Liver (tissue), 9 donors: ENCODE results near the gene RAB30. TPM values are rescaled to one million over a fixed set of nuclear protein-coding genes. Genes with fewer than 3 reads are reported as not detected.

ENCODE experiments used
- DNase-seq: peaks from one replicate; pipeline ENCODE4 v3.0.0-alpha.2; 2017; ENCODE audit warnings: low spot score
- H3K27ac ChIP-seq, 2 donors: one replicate each; pipeline ENCODE4 v1.7.0; 2013; ENCODE audit warnings: inconsistent platforms in 2 of 2, low read length in 2 of 2, control low read depth in 1 of 2, low read depth in 1 of 2, mild to moderate bottlenecking in 1 of 2
- H3K27me3 ChIP-seq, 4 donors: one replicate each; pipeline versions ENCODE4 v1.6.1 to v1.7.0; 2013; ENCODE audit warnings: low read length in 3 of 4, inconsistent platforms in 1 of 4, mild to moderate bottlenecking in 1 of 4, moderate library complexity in 1 of 4; ENCODE audit not compliant: control insufficient read depth in 4 of 4, insufficient read depth in 4 of 4
- H3K36me3 ChIP-seq, 4 donors: one replicate each; pipeline versions ENCODE4 v1.6.1 to v1.7.0; 2013; ENCODE audit warnings: low read length in 3 of 4, mild to moderate bottlenecking in 3 of 4, low read depth in 1 of 4, moderate library complexity in 1 of 4; ENCODE audit not compliant: control insufficient read depth in 4 of 4, insufficient read depth in 3 of 4
- H3K4me1 ChIP-seq, 4 donors: one replicate each; pipeline versions ENCODE4 v1.6.1 to v1.7.0; 2013; ENCODE audit warnings: low read length in 3 of 4, mild to moderate bottlenecking in 3 of 4, moderate library complexity in 1 of 4; ENCODE audit not compliant: control insufficient read depth in 4 of 4, insufficient read depth in 4 of 4
- H3K4me3 ChIP-seq, 3 donors: one replicate each; pipeline versions ENCODE4 v1.6.1 to v1.7.0; 2013; ENCODE audit warnings: low read length in 3 of 3, control low read depth in 1 of 3, low read depth in 1 of 3, mild to moderate bottlenecking in 1 of 3
- H3K9ac ChIP-seq, 2 donors: one replicate each; pipeline ENCODE4 v1.7.0; 2013; ENCODE audit warnings: low read length in 2 of 2, mild to moderate bottlenecking in 2 of 2, moderate library complexity in 2 of 2, control low read depth in 1 of 2, low read depth in 1 of 2
- H3K9me3 ChIP-seq, 4 donors: one replicate each; pipeline versions ENCODE4 v1.6.1 to v1.7.0; 2013; ENCODE audit warnings: low read length in 3 of 4; ENCODE audit not compliant: control insufficient read depth in 4 of 4
- ATF3 ChIP-seq: IDR thresholded peaks from 2 replicates; pipeline ENCODE4 v1.6.1; 2016; ENCODE audit warnings: antibody characterized with exemption
- CTCF ChIP-seq: fragments of 150-350 bp; IDR thresholded peaks from 2 replicates; pipeline ENCODE4 v1.5.1; 2017; ENCODE audit warnings: improper control_type of control experiment, low read depth, low read length; ENCODE audit not compliant: missing input control
- EGR1 ChIP-seq, 2 donors: IDR thresholded peaks; 2 replicates each; pipeline ENCODE4 v1.6.1; 2016 to 2018; ENCODE audit warnings: antibody characterized with exemption in 2 of 2, low read depth in 2 of 2
- FOXA1 ChIP-seq: IDR thresholded peaks from 2 replicates; pipeline ENCODE4 v1.6.1; 2016; ENCODE audit warnings: antibody characterized with exemption
- FOXA2 ChIP-seq: IDR thresholded peaks from 2 replicates; pipeline ENCODE4 v1.6.1; 2016; ENCODE audit warnings: antibody characterized with exemption
- GABPA ChIP-seq, 2 donors: IDR thresholded peaks in 1 of 2; conservative IDR thresholded peaks in 1 of 2; 2 replicates each; pipeline ENCODE4 v1.6.1; 2016; ENCODE audit warnings: antibody characterized with exemption in 2 of 2, mild to moderate bottlenecking in 1 of 2, moderate library complexity in 1 of 2
- HNF4A ChIP-seq, 2 donors: conservative IDR thresholded peaks; 2 replicates each; pipeline ENCODE4 v1.6.1; 2016; ENCODE audit warnings: antibody characterized with exemption in 2 of 2, mild to moderate bottlenecking in 2 of 2
- HNF4G ChIP-seq: IDR thresholded peaks from 2 replicates; pipeline ENCODE4 v1.6.1; 2016; ENCODE audit warnings: antibody characterized with exemption
- MAX ChIP-seq: IDR thresholded peaks from 2 replicates; pipeline ENCODE4 v1.6.1; 2016; ENCODE audit warnings: antibody characterized with exemption
- NR2F2 ChIP-seq: IDR thresholded peaks from 2 replicates; pipeline ENCODE4 v1.6.1; 2016; ENCODE audit warnings: antibody characterized with exemption
- RAD21 ChIP-seq, 2 donors: IDR thresholded peaks; 2 replicates each; pipeline ENCODE4 v1.6.1; 2016; ENCODE audit warnings: antibody characterized with exemption in 2 of 2, mild to moderate bottlenecking in 2 of 2
- SP1 ChIP-seq: IDR thresholded peaks from 2 replicates; pipeline ENCODE4 v1.6.1; 2018; ENCODE audit warnings: antibody characterized with exemption, mild to moderate bottlenecking
- TAF1 ChIP-seq: conservative IDR thresholded peaks from 2 replicates; pipeline ENCODE4 v1.6.1; 2016; ENCODE audit warnings: antibody characterized with exemption, mild to moderate bottlenecking
- YY1 ChIP-seq: IDR thresholded peaks from 2 replicates; pipeline ENCODE4 v1.6.1; 2016; ENCODE audit warnings: antibody characterized with exemption, mild to moderate bottlenecking
- ZBTB33 ChIP-seq: IDR thresholded peaks from 2 replicates; pipeline ENCODE4 v1.6.1; 2016; ENCODE audit warnings: antibody characterized with exemption
- WGBS: extraction: QIAGEN DNeasy Blood & Tissue Kit; methylation state at CpG from one replicate; pipeline ENCODE4 v1.1.7; 2013; 5-methylcytosine and 5-hydroxymethylcytosine counted together
- polyA plus RNA-seq, 2 donors: library from polyadenylated mRNA; stranded (reverse) in 1 of 2; unstranded in 1 of 2; fragments of 200-250 nt in 1 of 2; fragments of >200 nt in 1 of 2; fragmentation: Nextera tagmentation in 1 of 2; extraction: Ambion mirVana in 1 of 2; gene quantifications; one replicate each; pipeline versions ENCODE4 v1.2.1 to v1.2.3, GENCODE V29; 2013 to 2015
- total RNA-seq, 2 donors: library from RNA; depleted of rRNA; stranded (reverse); fragments of >200 nt; gene quantifications; one replicate each; pipeline ENCODE4 v1.2.3, GENCODE V29; 2014
- donor health status: healthy.
- donor health status: healthy.
- donor health status: healthy.
- donor health status: healthy.
- donor health status: healthy.

Gene RAB30
- total and polyA plus RNA-seq, 4 donors: 2.4 to 5.4 (median 3.2) TPM

- Histone ChIP-seq H3K4me3 (no peak overlapping the region), H3K36me3 (no peaks in the 10 kb centered on the region), H3K9ac (no peak overlapping the region), H3K9me3 (no peaks in the 10 kb centered on the region), H3K27ac (no peak overlapping the region), H3K4me1 (no peaks in the 10 kb centered on the region), H3K27me3 (no peaks in the 10 kb centered on the region)
- DNase-seq: no peak
- WGBS: 98% methylated on average over 2 of the region's 2 CpGs
- TF ChIP-seq YY1 (no peak), RAD21 (IDR thresholded peaks at IDR 0.05) (no peak), ATF3 (no peak), ZBTB33 (no peak), HNF4A (conservative IDR thresholded peaks at IDR 0.05) (no peak), HNF4G (no peak), TAF1 (no peak), FOXA2 (no peak), SP1 (no peak), MAX (no peak)
These were observed 134.1 kb downstream of the RAB30 start for GRCh38 chr11:82937554-82937953.

- DNase-seq: no peak
- Histone ChIP-seq H3K27ac (no peak overlapping the region), H3K36me3 (no peaks in the 10 kb centered on the region), H3K9me3 (no peaks in the 10 kb centered on the region), H3K4me1 (no peaks in the 10 kb centered on the region), H3K9ac (no peak overlapping the region), H3K4me3 (no peak overlapping the region), H3K27me3 (no peaks in the 10 kb centered on the region)
- TF ChIP-seq SP1: no peak
- TF ChIP-seq GABPA (IDR thresholded peaks at IDR 0.05 in 1 of 2, conservative IDR thresholded peaks at IDR 0.05 in 1 of 2): no peak
- no peak for TF ChIP-seq YY1
- TF ChIP-seq HNF4G: no peak
- no peak for TF ChIP-seq EGR1 (IDR thresholded peaks at IDR 0.05; ENCODE audit: low read depth in 2 of 2)
- TF ChIP-seq TAF1: no peak
- no peak for TF ChIP-seq ZBTB33
- no peak for TF ChIP-seq FOXA1
- no peak for TF ChIP-seq FOXA2
- TF ChIP-seq NR2F2: no peak
- no peak for TF ChIP-seq ATF3
- TF ChIP-seq MAX: no peak
- no peak for TF ChIP-seq CTCF
- WGBS: 94% methylated on average over 3 of the region's 3 CpGs
These were observed 135.4 kb downstream of the RAB30 start for GRCh38 chr11:82936261-82936660.
